Astrocyte of the cerebellum (primary cell): ENCODE measurements around the gene DNHD1.

Experiments
- DNase-seq: peaks from one replicate; pipeline ENCODE4 v3.0.0-alpha.2; 2011; ENCODE audit warnings: low read depth
- H3K4me3 ChIP-seq: 2 replicates; pipeline ENCODE4 v1.5.1; 2011; ENCODE audit warnings: mild to moderate bottlenecking, low read depth, low read length, moderate library complexity
- in situ Hi-C: cut with HindIII; loops from 2 replicates; pipeline ENCODE4 v1.10.0; 2017; ENCODE audit warnings: low sequenced_read_pairs
- TF ChIP-seq, protein P1 (sequence below): IDR thresholded peaks from 2 replicates; pipeline ENCODE4 v1.5.1; 2012; ENCODE audit warnings: low read length, low read depth, moderate library complexity, mild to moderate bottlenecking; ENCODE audit errors: missing control alignments

The DNHD1 gene

GRCh38 chr11:6588018-6588417 is 90.9 kb downstream of the DNHD1 start:
- DNase-seq, result no peak
- in situ Hi-C loops, result no loop called here
- no peak overlapping the region for H3K4me3 ChIP-seq
- TF ChIP-seq, protein P1, sequence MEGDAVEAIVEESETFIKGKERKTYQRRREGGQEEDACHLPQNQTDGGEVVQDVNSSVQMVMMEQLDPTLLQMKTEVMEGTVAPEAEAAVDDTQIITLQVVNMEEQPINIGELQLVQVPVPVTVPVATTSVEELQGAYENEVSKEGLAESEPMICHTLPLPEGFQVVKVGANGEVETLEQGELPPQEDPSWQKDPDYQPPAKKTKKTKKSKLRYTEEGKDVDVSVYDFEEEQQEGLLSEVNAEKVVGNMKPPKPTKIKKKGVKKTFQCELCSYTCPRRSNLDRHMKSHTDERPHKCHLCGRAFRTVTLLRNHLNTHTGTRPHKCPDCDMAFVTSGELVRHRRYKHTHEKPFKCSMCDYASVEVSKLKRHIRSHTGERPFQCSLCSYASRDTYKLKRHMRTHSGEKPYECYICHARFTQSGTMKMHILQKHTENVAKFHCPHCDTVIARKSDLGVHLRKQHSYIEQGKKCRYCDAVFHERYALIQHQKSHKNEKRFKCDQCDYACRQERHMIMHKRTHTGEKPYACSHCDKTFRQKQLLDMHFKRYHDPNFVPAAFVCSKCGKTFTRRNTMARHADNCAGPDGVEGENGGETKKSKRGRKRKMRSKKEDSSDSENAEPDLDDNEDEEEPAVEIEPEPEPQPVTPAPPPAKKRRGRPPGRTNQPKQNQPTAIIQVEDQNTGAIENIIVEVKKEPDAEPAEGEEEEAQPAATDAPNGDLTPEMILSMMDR, result no peak

DNA sequence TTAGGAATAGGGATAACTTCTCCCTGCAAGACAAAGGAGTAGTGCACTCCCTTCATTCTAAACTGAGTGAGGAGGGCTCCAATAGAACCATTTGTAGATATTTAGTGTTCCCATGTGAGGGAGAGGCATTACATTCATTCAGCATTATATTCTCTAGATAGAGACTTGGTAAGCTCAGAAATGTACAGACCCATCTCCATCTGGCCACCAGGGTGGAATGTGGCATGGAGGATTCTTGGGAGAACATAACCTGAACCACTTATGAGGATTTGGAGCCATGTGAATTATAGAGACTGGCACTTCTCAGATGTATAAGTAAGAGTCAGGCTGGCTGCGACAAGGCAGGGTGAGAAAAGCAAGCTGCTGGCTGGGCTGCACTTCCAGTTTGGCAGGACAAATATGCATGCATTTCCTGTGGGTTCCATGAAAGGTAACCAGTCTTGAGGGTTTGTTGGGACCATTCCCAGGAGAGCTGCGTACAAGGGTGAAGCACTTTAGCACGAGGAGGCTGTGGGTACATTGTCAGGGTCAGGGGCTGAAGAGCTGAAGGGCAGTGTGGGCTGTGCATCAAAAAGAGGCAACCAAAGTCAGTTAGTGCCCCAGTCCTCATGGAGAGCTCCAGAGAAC is 97.2 kb downstream of the DNHD1 start:
- TF ChIP-seq, protein P1, result no peak
- in situ Hi-C loops, result no loop called here
- no peak overlapping the region for H3K4me3 ChIP-seq
- DNase-seq, result no peak

DNA sequence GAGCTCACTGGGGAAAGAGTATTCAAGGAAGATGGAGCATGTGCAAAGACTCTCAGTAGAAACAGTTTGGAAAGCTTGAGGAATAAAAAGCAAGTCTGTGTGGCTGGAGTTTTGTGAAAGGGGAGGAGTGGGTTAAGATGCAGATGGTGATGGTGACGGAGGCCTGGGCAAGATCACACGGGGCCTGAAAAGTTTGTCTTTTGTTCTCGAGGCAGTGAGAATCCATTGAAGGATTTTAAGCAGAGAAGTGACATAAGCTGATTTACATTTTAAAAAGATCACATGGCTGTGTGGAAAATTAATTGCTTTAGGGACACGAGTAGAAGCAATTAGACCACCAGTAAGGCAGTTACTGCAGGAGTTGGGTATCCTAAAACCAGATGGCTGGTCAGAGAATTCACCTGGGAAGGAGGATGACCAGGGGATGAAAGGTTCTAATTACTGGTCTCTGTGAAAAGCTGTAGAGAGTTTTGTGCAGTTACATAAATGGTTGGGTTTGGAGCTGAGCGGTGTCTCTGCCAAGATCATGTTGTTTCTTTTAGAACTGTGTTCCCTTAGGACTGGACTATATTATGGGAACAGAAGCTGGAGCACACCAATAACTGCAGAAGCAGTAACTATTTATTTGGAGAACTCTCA is 99.3 kb downstream of the DNHD1 start:
- in situ Hi-C loops, result no loop called here
- no peak for DNase-seq
- TF ChIP-seq, protein P1, result no peak
- H3K4me3 ChIP-seq, result no peak overlapping the region

GRCh38 chr11:6598555-6598954 is 101.5 kb downstream of the DNHD1 start:
- DNase-seq, result no peak
- in situ Hi-C loops, result no loop called here
- TF ChIP-seq, protein P1, result no peak
- no peak overlapping the region for H3K4me3 ChIP-seq

GRCh38 chr11:6599449-6599848 is 102.4 kb downstream of the DNHD1 start:
- TF ChIP-seq, protein P1, result no peak
- in situ Hi-C loops, result no loop called here
- no peak overlapping the region for H3K4me3 ChIP-seq
- no peak for DNase-seq

DNA sequence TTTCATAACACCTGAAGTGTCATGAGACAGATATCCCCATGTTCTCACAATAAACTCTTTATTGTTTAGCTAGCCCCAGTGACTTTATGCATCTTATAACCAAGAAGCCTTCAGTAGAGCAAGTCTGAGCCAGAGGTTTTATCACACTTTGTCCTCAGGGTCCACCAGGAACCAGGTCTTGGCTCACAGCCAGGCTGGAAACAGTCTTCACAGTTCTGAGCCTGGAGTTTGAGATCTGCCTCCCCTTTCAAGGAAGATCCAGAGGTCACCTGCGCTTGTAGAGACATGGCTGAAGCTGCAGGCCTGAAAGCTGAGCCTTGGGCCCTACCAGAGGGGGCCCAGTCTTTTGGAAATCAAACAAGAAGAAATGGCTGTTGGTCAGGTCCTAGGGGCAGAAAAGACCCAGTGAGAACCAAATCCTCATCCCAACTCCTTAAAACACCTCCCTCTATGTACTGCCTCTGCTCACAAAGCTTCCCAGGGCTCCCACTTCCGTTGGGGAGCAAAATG is 102.9 kb downstream of the DNHD1 start:
- in situ Hi-C loops, result no loop called here
- H3K4me3 ChIP-seq, result no peak overlapping the region
- TF ChIP-seq, protein P1, result no peak
- DNase-seq, result no peak
